Thoracic aorta (tissue), 2 donors: ENCODE results near the gene CLDND1. TPM values are rescaled to one million over a fixed set of nuclear protein-coding genes. Genes with fewer than 3 reads are reported as not detected.

Experiments used
- ATAC-seq: fragments of 150-250 bp; one replicate; pipeline ENCODE4 v1.8.0; 2017; ENCODE audit warnings: low read depth; ENCODE audit not compliant: insufficient number of reproducible peaks, low FRiP score
- DNase-seq: peaks from one replicate; pipeline ENCODE4 v3.0.0-alpha.2; 2020; ENCODE audit warnings: low spot score
- H3K27ac ChIP-seq, 2 donors: fragments of 200-600 bp; sonication (generic); 1 replicate in 1 of 2; 2 replicates in 1 of 2; pipeline ENCODE4 v1.5.1; 2016; ENCODE audit warnings: mild to moderate bottlenecking in 2 of 2, moderate library complexity in 2 of 2
- H3K27me3 ChIP-seq: fragments of 200-600 bp; sonication (generic); replicated peaks from 2 replicates; pipeline ENCODE4 v1.6.0; 2016; ENCODE audit warnings: mild to moderate bottlenecking; ENCODE audit not compliant: insufficient read depth
- H3K36me3 ChIP-seq: fragments of 200-600 bp; sonication (generic); one replicate; pipeline ENCODE4 v1.5.1; 2016
- H3K4me1 ChIP-seq, 2 donors: fragments of 200-600 bp; sonication (generic); 1 replicate in 1 of 2; 2 replicates in 1 of 2; pipeline versions ENCODE4 v1.5.1 to v1.6.0; 2016; ENCODE audit warnings: low read depth in 2 of 2, mild to moderate bottlenecking in 1 of 2; ENCODE audit not compliant: control insufficient read depth in 1 of 2
- H3K4me3 ChIP-seq: fragments of 200-600 bp; sonication (generic); 2 replicates; pipeline ENCODE4 v1.5.1; 2016; ENCODE audit warnings: mild to moderate bottlenecking
- H3K9me3 ChIP-seq: fragments of 200-600 bp; sonication (generic); 2 replicates; pipeline ENCODE4 v1.5.1; 2016
- CTCF ChIP-seq: fragments of 200-600 bp; sonication (generic); IDR thresholded peaks from one replicate; pipeline ENCODE4 v1.5.1; 2019; ENCODE audit warnings: antibody characterized with exemption
- total RNA-seq, 2 donors: library from RNA; depleted of rRNA; stranded (reverse); fragments of >200 nt; gene quantifications; one replicate each; pipeline versions ENCODE4 v1.1.0 to v1.2.3, GENCODE V29; 2016

Gene CLDND1
- total RNA-seq, 2 donors from 2014 or later = 134 to 175 TPM

- H3K36me3 ChIP-seq = no peaks in the 10 kb centered on the region
- H3K27me3 ChIP-seq = no peaks in the 10 kb centered on the region
- ATAC-seq (no peak), DNase-seq (no peak)
- no peak overlapping the region for H3K27ac ChIP-seq
- no peaks in the 10 kb centered on the region for H3K4me1 ChIP-seq
- H3K4me3 ChIP-seq = no peak overlapping the region
- H3K9me3 ChIP-seq = no peaks in the 10 kb centered on the region
- no peak for TF ChIP-seq CTCF
Measured at GRCh38 chr3:98532709-98533571, 10.2 kb upstream of the CLDND1 start.

- no peak for TF ChIP-seq CTCF
- Histone ChIP-seq H3K27me3 (no peaks in the 10 kb centered on the region), H3K9me3 (no peaks in the 10 kb centered on the region), H3K4me1 (no peaks in the 10 kb centered on the region), H3K36me3 (no peaks in the 10 kb centered on the region), H3K27ac (no peak overlapping the region), H3K4me3 (no peak overlapping the region)
- DNase-seq = no peak
- ATAC-seq = no peak
Measured at GRCh38 chr3:98532275-98532637, 9.6 kb upstream of the CLDND1 start.

GRCh38 chr3:98531622-98532274 lies 9.0 kb upstream of the CLDND1 start, which contains the start of gene GPR15:
TSS of gene GPR15 (plus strand) at chr3:98531978. CDS start at chr3:98532034, 56 bp downstream.
- no peak within 1 kb of the TSS for H3K27ac ChIP-seq
- no peaks in the 10 kb centered on the region for H3K27me3 ChIP-seq
- no peaks in the 10 kb centered on the region for H3K9me3 ChIP-seq
- H3K36me3 ChIP-seq = no peaks in the 10 kb centered on the region
- no peak for DNase-seq
- no peak within 1 kb of the TSS for H3K4me3 ChIP-seq
- no peak for TF ChIP-seq CTCF
- no peak for ATAC-seq
- H3K4me1 ChIP-seq = no peaks in the 10 kb centered on the region

- Histone ChIP-seq H3K27ac (no peak overlapping the region), H3K27me3 (no peaks in the 10 kb centered on the region), H3K36me3 (no peaks in the 10 kb centered on the region), H3K4me3 (no peak overlapping the region), H3K9me3 (no peaks in the 10 kb centered on the region), H3K4me1 (no peaks in the 10 kb centered on the region)
- no peak for TF ChIP-seq CTCF
- ATAC-seq (no peak), DNase-seq (no peak)
Measured at GRCh38 chr3:98530676-98531075, 8.0 kb upstream of the CLDND1 start.

- no peaks in the 10 kb centered on the region for H3K9me3 ChIP-seq
- no peaks in the 10 kb centered on the region for H3K4me1 ChIP-seq
- H3K36me3 ChIP-seq = no peaks in the 10 kb centered on the region
- H3K4me3 ChIP-seq = no peak overlapping the region
- TF ChIP-seq CTCF = no peak
- ATAC-seq (no peak), DNase-seq (no peak)
- H3K27me3 ChIP-seq = no peaks in the 10 kb centered on the region
- no peak overlapping the region for H3K27ac ChIP-seq
Measured at GRCh38 chr3:98529856-98530459, 7.3 kb upstream of the CLDND1 start.
